H9 (cell line): ENCODE measurements around the gene LUZP2. TPM values are rescaled to one million over a fixed set of nuclear protein-coding genes. Genes with fewer than 3 reads are reported as not detected.

Experiments
- DNase-seq: peaks from one replicate; pipeline ENCODE4 v3.0.0-alpha.2; 2017
- H2AFZ ChIP-seq: one replicate; pipeline ENCODE4 v1.6.1; 2013; ENCODE audit warnings: mild to moderate bottlenecking, low read length, control low read depth, moderate library complexity
- H2AK5ac ChIP-seq: 2 replicates; pipeline ENCODE4 v1.6.1; 2013; ENCODE audit warnings: low read length, control low read depth, mixed read lengths; ENCODE audit not compliant: insufficient read length
- H2BK120ac ChIP-seq: one replicate; pipeline ENCODE4 v1.6.1; 2013; ENCODE audit warnings: low read depth, mild to moderate bottlenecking, low read length, control low read depth, inconsistent platforms; ENCODE audit not compliant: poor library complexity, severe bottlenecking
- H2BK12ac ChIP-seq: 2 replicates; pipeline ENCODE4 v1.6.1; 2013; ENCODE audit warnings: low read length, control low read depth, mixed read lengths, low read depth; ENCODE audit not compliant: insufficient read length
- H2BK15ac ChIP-seq: 2 replicates; pipeline ENCODE4 v1.6.1; 2013; ENCODE audit warnings: low read depth, low read length, control low read depth
- H2BK20ac ChIP-seq: one replicate; pipeline ENCODE4 v1.6.1; 2013; ENCODE audit warnings: low read depth, mild to moderate bottlenecking, low read length, control low read depth, inconsistent platforms; ENCODE audit not compliant: poor library complexity, severe bottlenecking
- H2BK5ac ChIP-seq: 2 replicates; pipeline ENCODE4 v1.6.1; 2013; ENCODE audit warnings: low read length, control low read depth, mixed read lengths; ENCODE audit not compliant: insufficient read length
- H3K14ac ChIP-seq: 2 replicates; pipeline ENCODE4 v1.6.1; 2013; ENCODE audit warnings: low read length, control low read depth; ENCODE audit not compliant: insufficient read depth
- H3K18ac ChIP-seq: 2 replicates; pipeline ENCODE4 v1.6.1; 2013; ENCODE audit warnings: low read depth, mild to moderate bottlenecking, mixed read lengths, low read length, control low read depth; ENCODE audit not compliant: insufficient read length
- H3K23ac ChIP-seq: 2 replicates; pipeline ENCODE4 v1.6.1; 2013; ENCODE audit warnings: low read length, control low read depth, mixed read lengths, low read depth; ENCODE audit not compliant: insufficient read length
- H3K23me2 ChIP-seq: 2 replicates; pipeline ENCODE4 v1.6.1; 2013; ENCODE audit warnings: low read depth, mild to moderate bottlenecking, mixed read lengths, low read length, control low read depth; ENCODE audit not compliant: insufficient read length, poor library complexity, severe bottlenecking
- H3K27ac ChIP-seq: 2 replicates; pipeline ENCODE4 v1.5.1; 2013; ENCODE audit warnings: low read length, control low read depth, mixed read lengths, low read depth; ENCODE audit not compliant: insufficient read length
- H3K27me3 ChIP-seq: 2 replicates; pipeline ENCODE4 v1.6.1; 2013; ENCODE audit warnings: low read length, control low read depth, inconsistent platforms; ENCODE audit not compliant: insufficient read depth
- H3K4ac ChIP-seq: 2 replicates; pipeline ENCODE4 v1.6.1; 2013; ENCODE audit warnings: low read depth, mild to moderate bottlenecking, control low read depth, inconsistent platforms, low read length, moderate library complexity
- H3K4me1 ChIP-seq: 2 replicates; pipeline ENCODE4 v1.6.1; 2013; ENCODE audit warnings: low read length, control low read depth, inconsistent platforms; ENCODE audit not compliant: insufficient read depth
- H3K4me2 ChIP-seq: 2 replicates; pipeline ENCODE4 v1.6.1; 2013; ENCODE audit warnings: low read length, control low read depth, mixed read lengths; ENCODE audit not compliant: insufficient read length, insufficient read depth
- H3K56ac ChIP-seq: 2 replicates; pipeline ENCODE4 v1.6.1; 2013; ENCODE audit warnings: low read depth, mild to moderate bottlenecking, mixed read lengths, low read length, control low read depth; ENCODE audit not compliant: insufficient read length
- H3K79me1 ChIP-seq: 2 replicates; pipeline ENCODE4 v1.6.1; 2013; ENCODE audit warnings: low read depth, mild to moderate bottlenecking, moderate library complexity, low read length, control low read depth, inconsistent platforms; ENCODE audit not compliant: insufficient read depth, poor library complexity, severe bottlenecking
- H3K79me2 ChIP-seq: 2 replicates; pipeline ENCODE4 v1.6.1; 2013; ENCODE audit warnings: low read length, control low read depth, inconsistent platforms; ENCODE audit not compliant: insufficient read depth
- H3K9ac ChIP-seq: 2 replicates; pipeline ENCODE4 v1.6.1; 2013; ENCODE audit warnings: low read length, control low read depth, mixed read lengths; ENCODE audit not compliant: insufficient read length; ENCODE audit errors: extremely low read depth
- H3K9me3 ChIP-seq: one replicate; pipeline ENCODE4 v1.6.1; 2013; ENCODE audit warnings: low read depth, low read length, inconsistent platforms; ENCODE audit not compliant: control insufficient read depth
- H3T11ph ChIP-seq: one replicate; pipeline ENCODE4 v1.6.1; 2013; ENCODE audit warnings: mild to moderate bottlenecking, low read length, control low read depth, inconsistent platforms
- H4K20me1 ChIP-seq: one replicate; pipeline ENCODE4 v1.6.1; 2013; ENCODE audit not compliant: control insufficient read depth, insufficient read length, insufficient read depth
- H4K5ac ChIP-seq: 2 replicates; pipeline ENCODE4 v1.6.1; 2013; ENCODE audit warnings: low read depth, mild to moderate bottlenecking, mixed read lengths, low read length, control low read depth; ENCODE audit not compliant: insufficient read length
- H4K8ac ChIP-seq: replicated peaks from 2 replicates; pipeline ENCODE4 v1.6.1; 2013; ENCODE audit warnings: low read length, control low read depth, mixed read lengths, low read depth; ENCODE audit not compliant: insufficient read length
- H4K91ac ChIP-seq: 2 replicates; pipeline ENCODE4 v1.6.1; 2013; ENCODE audit warnings: low read depth, mild to moderate bottlenecking, moderate library complexity, mixed read lengths, low read length, control low read depth; ENCODE audit not compliant: insufficient read length
- H3K27ac Mint-ChIP-seq, 3 experiments: 2 replicates in 2 of 3; 3 replicates in 1 of 3; pipeline ENCODE4 v1.8.0; 2020 to 2021; ENCODE audit warnings: mixed read lengths in 3 of 3, mild to moderate bottlenecking in 1 of 3, moderate library complexity in 1 of 3
- H3K27me3 Mint-ChIP-seq: 2 replicates; pipeline ENCODE4 v1.8.0; 2021; ENCODE audit warnings: low read depth, mild to moderate bottlenecking, moderate library complexity, mixed read lengths
- H3K36me3 Mint-ChIP-seq, 3 experiments: 2 replicates in 2 of 3; 3 replicates in 1 of 3; pipeline ENCODE4 v1.8.0; 2020 to 2021; ENCODE audit warnings: low read depth in 3 of 3, mixed read lengths in 3 of 3; ENCODE audit not compliant: insufficient read depth in 1 of 3
- H3K4me1 Mint-ChIP-seq, 2 experiments: 2 replicates each; pipeline ENCODE4 v1.8.0; 2020; ENCODE audit warnings: mixed read lengths in 2 of 2
- H3K4me3 Mint-ChIP-seq, 2 experiments: 2 replicates in 1 of 2; 3 replicates in 1 of 2; pipeline ENCODE4 v1.8.0; 2020 to 2021; ENCODE audit warnings: mild to moderate bottlenecking in 2 of 2, mixed read lengths in 2 of 2, moderate library complexity in 1 of 2
- H3K9me3 Mint-ChIP-seq, 2 experiments: 2 replicates in 1 of 2; 3 replicates in 1 of 2; pipeline ENCODE4 v1.8.0; 2020; ENCODE audit warnings: mild to moderate bottlenecking in 2 of 2, mixed read lengths in 2 of 2, moderate library complexity in 1 of 2
- WGBS: extraction: QIAGEN DNeasy Blood & Tissue Kit; methylation state at CpG from one replicate; pipeline ENCODE4 v1.1.7; 2013; ENCODE audit warnings: missing lambda C conversion rate, low lambda C conversion rate, mixed read lengths; ENCODE audit not compliant: insufficient read length; ENCODE audit errors: extremely low coverage; 5-methylcytosine and 5-hydroxymethylcytosine counted together
- total RNA-seq: library from RNA; stranded (reverse); gene quantifications from 2 replicates; pipeline ENCODE4 v1.2.1, GENCODE V29; 2021
- TF ChIP-seq, protein P1 (sequence below): fragments of 200-600 bp; sonication (generic); conservative IDR thresholded peaks from 3 replicates; pipeline ENCODE4 v1.8.0; 2021; ENCODE audit warnings: antibody characterized with exemption, mild to moderate bottlenecking

LUZP2 gene
- total RNA-seq, 1 experiment from 2014 or later, result 25.4 TPM

DNA sequence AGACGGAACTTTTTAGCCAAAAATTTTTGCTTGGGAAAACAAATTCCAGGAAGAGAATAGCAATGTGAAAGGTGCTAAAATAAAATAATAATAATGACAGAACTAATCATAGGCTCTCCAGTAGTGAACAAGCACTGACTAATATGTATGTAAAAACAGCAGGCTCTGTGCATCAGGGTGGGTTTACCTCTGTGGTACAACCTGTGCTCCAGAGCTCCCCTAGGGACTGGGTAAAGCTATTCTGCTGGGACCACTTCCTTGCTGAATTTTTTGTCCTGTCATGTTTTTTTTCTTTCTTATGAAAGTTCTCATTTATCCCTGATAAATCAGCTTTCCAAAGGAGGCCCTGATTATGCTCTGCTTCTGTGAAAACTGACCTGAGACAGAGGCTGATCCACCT lies 18.8 kb downstream of the LUZP2 start:
- Histone ChIP-seq H3K27ac (no peak overlapping the region), H3T11ph (no peak overlapping the region), H2BK20ac (no peak overlapping the region), H4K8ac (no peak overlapping the region), H3K18ac (no peak overlapping the region), H2BK120ac (no peak overlapping the region), H3K23ac (no peak overlapping the region), H4K20me1 (no peaks in the 10 kb centered on the region), H3K4me1 (peaks cover 2% of the 10 kb centered on the region; the same call in 1 of the 2 replicates), H3K4ac (no peak overlapping the region), H3K9ac (no peak overlapping the region), H4K91ac (no peak overlapping the region), H2BK12ac (no peak overlapping the region), H3K56ac (no peak overlapping the region), H4K5ac (no peak overlapping the region), H3K27me3 (no peaks in the 10 kb centered on the region), H2BK5ac (no peak overlapping the region), H3K79me1 (no peaks in the 10 kb centered on the region), H2AK5ac (no peak overlapping the region), H2BK15ac (no peak overlapping the region), H3K23me2 (no peaks in the 10 kb centered on the region), H3K79me2 (no peaks in the 10 kb centered on the region), H2AFZ (no peak overlapping the region), H3K14ac (no peak overlapping the region), H3K9me3 (no peaks in the 10 kb centered on the region), H3K4me2 (no peak overlapping the region)
- peak overlapping the region in 1 of 3 experiments; percentile 45; a peak in 1 of 7 replicates for H3K27ac Mint-ChIP-seq
- DNase-seq, result peak; percentile 33
- H3K9me3 Mint-ChIP-seq, result no peaks in the 10 kb centered on the region
- TF ChIP-seq, protein P1, sequence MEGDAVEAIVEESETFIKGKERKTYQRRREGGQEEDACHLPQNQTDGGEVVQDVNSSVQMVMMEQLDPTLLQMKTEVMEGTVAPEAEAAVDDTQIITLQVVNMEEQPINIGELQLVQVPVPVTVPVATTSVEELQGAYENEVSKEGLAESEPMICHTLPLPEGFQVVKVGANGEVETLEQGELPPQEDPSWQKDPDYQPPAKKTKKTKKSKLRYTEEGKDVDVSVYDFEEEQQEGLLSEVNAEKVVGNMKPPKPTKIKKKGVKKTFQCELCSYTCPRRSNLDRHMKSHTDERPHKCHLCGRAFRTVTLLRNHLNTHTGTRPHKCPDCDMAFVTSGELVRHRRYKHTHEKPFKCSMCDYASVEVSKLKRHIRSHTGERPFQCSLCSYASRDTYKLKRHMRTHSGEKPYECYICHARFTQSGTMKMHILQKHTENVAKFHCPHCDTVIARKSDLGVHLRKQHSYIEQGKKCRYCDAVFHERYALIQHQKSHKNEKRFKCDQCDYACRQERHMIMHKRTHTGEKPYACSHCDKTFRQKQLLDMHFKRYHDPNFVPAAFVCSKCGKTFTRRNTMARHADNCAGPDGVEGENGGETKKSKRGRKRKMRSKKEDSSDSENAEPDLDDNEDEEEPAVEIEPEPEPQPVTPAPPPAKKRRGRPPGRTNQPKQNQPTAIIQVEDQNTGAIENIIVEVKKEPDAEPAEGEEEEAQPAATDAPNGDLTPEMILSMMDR, result peak; percentile 59
- no peaks in the 10 kb centered on the region for H3K27me3 Mint-ChIP-seq
- no CpG with 5 or more reads among the region's 1 CpG for WGBS
- H3K4me1 Mint-ChIP-seq, result peaks cover 41 to 49% of the 10 kb centered on the region in 2 experiments
- peaks cover 0 to 5% (median 0%) of the 10 kb centered on the region in 3 experiments; a peak in 1 of 7 replicates for H3K36me3 Mint-ChIP-seq
- H3K4me3 Mint-ChIP-seq, result no peak overlapping the region
